H1 (cell line): ENCODE data around the gene MUS81. TPM values are rescaled to one million over a fixed set of nuclear protein-coding genes. Genes with fewer than 3 reads are reported as not detected.

Experiments used
- ATF2 ChIP-seq: IDR thresholded peaks from 2 replicates; pipeline ENCODE4 v1.6.1; 2012; ENCODE audit warnings: low read length, inconsistent platforms
- polyA plus RNA-seq, 7 experiments: library from polyadenylated mRNA; depleted of rRNA in 3 of 7; stranded (reverse) in 5 of 7; unstranded in 2 of 7; fragments of >200 nt in 5 of 7; fragments of 200-250 nt in 2 of 7; gene quantifications; 1 replicate in 5 of 7; 2 replicates in 1 of 7; 4 replicates in 1 of 7; pipeline versions ENCODE4 v1.2.1 to v1.2.3, GENCODE V29; 2011 to 2013; ENCODE audit warnings: missing spikeins in 2 of 7, mixed read lengths in 2 of 7
- total RNA-seq: library from RNA; stranded (reverse); fragmentation: NEBNext Ultra II Directional; extraction: Animal tissue kit (Norgen Biotek cat#: 25700); gene quantifications from 2 replicates; pipeline ENCODE4 v1.2.1, GENCODE V29; 2021

Gene MUS81
- total and polyA plus RNA-seq, 2 of the 8 experiments (the other 6 are each of a cell fraction or from before 2014, with no cell fraction given), result 30.2 to 31.5 TPM

GRCh38 chr11:65887723-65888162 is 27.5 kb downstream of the MUS81 start (continued):
- TF ChIP-seq ATF2, result no peak
